ENCODE results near the gene AFF3. TPM values are rescaled to one million over a fixed set of nuclear protein-coding genes. Genes with fewer than 3 reads are reported as not detected.

Gene AFF3
- total and polyA plus RNA-seq, 10 of the 15 experiments (the other 5 are each of a cell fraction or from before 2014, with no cell fraction given), result 0.26 to 5.5 (median 3.0) TPM

GRCh38 chr2:100045000-100045399 is 97.4 kb downstream of the AFF3 start (continued):
- TF ChIP-seq ZNF687 (IDR thresholded peaks at IDR 0.05), result no peak
- no peak for TF ChIP-seq CEBPB (IDR thresholded peaks at IDR 0.05; ENCODE audit: borderline replicate concordance in 1 of 2, low read depth in 2 of 2, low read length in 2 of 2)

GRCh38 chr2:100043891-100044255 is 98.5 kb downstream of the AFF3 start:
- POLR2A ChIA-PET, result no interaction called here
- in situ Hi-C loops (cut with MboI) (no loop called here), intact Hi-C loops (cut with micrococcal nuclease; ENCODE audit: unreplicated experiment) (no loop called here)
- Histone ChIP-seq H4K20me1 (ENCODE audit: control insufficient read depth, insufficient read depth) (0 out of 2 replicates have a peak, but pooled peaks cover 3% of the 10 kb centered on the region), H3K27ac (ENCODE audit: control insufficient read depth, insufficient read depth) (no peak overlapping the region), H3K79me2 (ENCODE audit: control insufficient read depth, insufficient read depth, low read length) (no peaks in the 10 kb centered on the region), H3K4me3 (no peak overlapping the region), H3K36me3 (ENCODE audit: control insufficient read depth in 2 of 2, insufficient read depth in 2 of 2, low read length in 1 of 2) (no peaks in the 10 kb centered on the region), H3K4me2 (ENCODE audit: control insufficient read depth, insufficient read depth) (no peak overlapping the region), H3K9me3 (replicated peaks; ENCODE audit: control insufficient read depth, insufficient read depth, low read length) (no peaks in the 10 kb centered on the region), H3K4me1 (ENCODE audit: control insufficient read depth, insufficient read depth, low read length) (peaks cover 3% of the 10 kb centered on the region; the same call in 1 of the 2 replicates), H3K9ac (ENCODE audit: control insufficient read depth, insufficient read depth, low read length) (no peak overlapping the region), H3K27me3 (replicated peaks in 1 of 2; ENCODE audit: control insufficient read depth in 2 of 2, insufficient read depth in 2 of 2, low read length in 1 of 2) (no peaks in the 10 kb centered on the region; a peak in 2 of 4 replicates), H2AFZ (ENCODE audit: control insufficient read depth, low read depth, low read length) (no peak overlapping the region)
- no peak for DNase-seq (ENCODE audit: low read depth, low spot score)
- no TSS peak for BruUV-seq (replicated peaks)
- SMC1A ChIA-PET (ENCODE audit: uncharacterized antibody, unreplicated experiment), result interaction anchor here (0.7 to 1.1 kb wide), 2 partner anchors 10 to 14 kb away, joined by 3 read pairs; no protein-coding TSS in a partner anchor
- CTCF ChIA-PET, result interaction anchor here (1.1 kb wide), 1 partner anchor 22 kb away, joined by 3 read pairs; no protein-coding TSS in a partner anchor
- FAIRE-seq, result no peak
- RAD21 ChIA-PET (ENCODE audit: unreplicated experiment), result no interaction called here
- TF ChIP-seq CREB1 (IDR thresholded peaks at IDR 0.05; ENCODE audit: low read depth), result no peak
- TF ChIP-seq RB1 (IDR thresholded peaks at IDR 0.05; ENCODE audit: borderline replicate concordance), result no peak
- TF ChIP-seq SMC3 (IDR thresholded peaks at IDR 0.05; ENCODE audit: borderline replicate concordance, low read length), result no peak
- no peak for TF ChIP-seq RFX5 (IDR thresholded peaks at IDR 0.05; ENCODE audit: low read depth, low read length)
- TF ChIP-seq RBBP5 (conservative IDR thresholded peaks at IDR 0.05), result no peak
- TF ChIP-seq ASH2L (IDR thresholded peaks at IDR 0.05; ENCODE audit: borderline replicate concordance, low read depth), result no peak
- ATAC-seq, result no peak
- WGBS (ENCODE audit: insufficient coverage, insufficient replicate concordance, low lambda C conversion rate, missing lambda C conversion rate), result 80% methylated on average over 8 of the region's 8 CpGs

Measured in GM12878 (cell line).